H4 (cell line): ENCODE results near the gene PTH1R. TPM values are rescaled to one million over a fixed set of nuclear protein-coding genes. Genes with fewer than 3 reads are reported as not detected.
A peak's percentile ranks its signal among the peaks of the same experiment; 100 is the strongest.
"Not testable (repeated sequence)": the region's sequence is repeated elsewhere in the genome, so short reads cannot be mapped to it uniquely, and the experiment has no call there.

Source experiments
- DNase-seq: peaks from one replicate; pipeline ENCODE4 v3.0.0-alpha.2; 2015; ENCODE audit warnings: low spot score
- total RNA-seq: library from RNA; depleted of rRNA; stranded (reverse); fragments of >200 nt; shearing (Covaris generic); gene quantifications from 2 replicates; pipeline ENCODE4 v1.2.3, GENCODE V29; 2014

PTH1R gene
- total RNA-seq, 1 experiment from 2014 or later = 0.43 TPM

- DNase-seq = no peak
Observed at GRCh38 chr3:46899151-46900006, 21.9 kb downstream of the PTH1R start.

- no peak for DNase-seq
Observed at GRCh38 chr3:46900007-46900292, 22.4 kb downstream of the PTH1R start.

GRCh38 chr3:46900356-46900755 lies 22.8 kb downstream of the PTH1R start:
- no peak for DNase-seq

DNA sequence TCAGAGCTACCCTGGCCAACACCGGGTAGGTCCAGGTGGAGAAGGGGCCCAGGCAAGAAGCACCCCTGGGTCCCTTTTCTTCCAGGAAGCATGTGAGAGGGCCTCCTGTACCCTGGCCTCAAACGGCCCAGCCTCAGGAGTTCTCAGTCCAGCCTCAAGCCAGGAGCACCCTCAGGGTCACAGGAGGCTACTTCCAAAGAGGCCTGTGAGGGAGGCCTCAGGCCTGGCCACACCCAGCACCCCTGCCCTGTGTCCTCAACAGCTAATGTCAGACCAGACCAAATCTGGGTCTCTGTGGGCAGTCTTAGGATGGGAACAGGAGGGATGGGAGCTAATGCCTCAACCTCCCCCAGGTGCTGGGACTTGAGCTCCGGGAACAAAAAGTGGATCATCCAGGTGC lies 23.5 kb downstream of the PTH1R start:
- DNase-seq = no peak

DNA sequence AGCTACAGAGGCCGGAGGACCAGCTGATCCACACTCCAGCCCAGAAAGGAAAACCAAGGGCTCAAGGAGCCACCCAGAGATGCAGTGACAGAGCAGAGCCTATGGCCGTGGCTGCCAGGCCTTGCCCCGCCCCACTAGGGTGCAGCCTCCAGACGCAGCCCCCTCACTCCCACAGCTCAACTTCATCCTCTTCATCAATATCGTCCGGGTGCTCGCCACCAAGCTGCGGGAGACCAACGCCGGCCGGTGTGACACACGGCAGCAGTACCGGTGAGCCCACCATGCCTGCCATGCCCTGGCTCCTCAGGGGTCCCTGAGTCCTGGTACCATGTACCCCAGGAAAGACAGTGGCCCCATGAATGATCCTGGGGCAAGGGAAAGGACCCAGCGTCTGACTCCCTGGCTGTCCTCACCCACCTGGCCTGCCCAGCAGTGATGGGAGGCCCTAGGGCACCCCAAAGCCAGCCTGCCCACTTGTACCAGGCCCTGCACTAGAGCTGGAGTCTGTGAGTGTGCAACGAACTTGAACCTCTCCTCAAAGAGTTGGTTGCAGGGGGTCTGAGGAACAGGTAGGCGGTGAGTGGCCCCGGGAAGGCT lies 24.2 kb downstream of the PTH1R start:
- DNase-seq = no peak

DNA sequence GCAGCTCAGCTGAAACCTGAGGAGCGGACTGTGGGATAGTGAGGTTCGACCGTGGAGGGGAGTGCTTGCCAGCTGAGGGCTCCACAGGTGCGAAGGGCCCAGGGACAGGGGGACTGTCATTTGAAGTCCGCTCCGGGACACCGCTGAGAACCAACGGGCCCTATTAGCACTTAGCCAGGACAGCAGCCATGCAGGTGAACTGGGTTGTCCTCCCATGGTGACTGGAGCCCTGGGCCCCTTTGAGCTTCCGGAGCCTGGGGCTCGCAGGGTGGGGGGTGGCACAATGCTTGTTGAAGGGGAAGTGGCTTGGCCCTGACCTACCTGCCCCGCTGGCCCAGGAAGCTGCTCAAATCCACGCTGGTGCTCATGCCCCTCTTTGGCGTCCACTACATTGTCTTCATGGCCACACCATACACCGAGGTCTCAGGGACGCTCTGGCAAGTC lies 24.7 kb downstream of the PTH1R start:
- DNase-seq = no peak

GRCh38 chr3:46903341-46904302 lies 26.1 kb downstream of the PTH1R start:
- DNase-seq = peak; percentile 55

GRCh38 chr3:46904303-46905212 lies 27.0 kb downstream of the PTH1R start:
- no peak for DNase-seq

GRCh38 chr3:46905213-46905560 lies 27.7 kb downstream of the PTH1R start:
- DNase-seq = no peak

- DNase-seq = no peak
Observed at GRCh38 chr3:46905661-46906451, 28.3 kb downstream of the PTH1R start.

DNA sequence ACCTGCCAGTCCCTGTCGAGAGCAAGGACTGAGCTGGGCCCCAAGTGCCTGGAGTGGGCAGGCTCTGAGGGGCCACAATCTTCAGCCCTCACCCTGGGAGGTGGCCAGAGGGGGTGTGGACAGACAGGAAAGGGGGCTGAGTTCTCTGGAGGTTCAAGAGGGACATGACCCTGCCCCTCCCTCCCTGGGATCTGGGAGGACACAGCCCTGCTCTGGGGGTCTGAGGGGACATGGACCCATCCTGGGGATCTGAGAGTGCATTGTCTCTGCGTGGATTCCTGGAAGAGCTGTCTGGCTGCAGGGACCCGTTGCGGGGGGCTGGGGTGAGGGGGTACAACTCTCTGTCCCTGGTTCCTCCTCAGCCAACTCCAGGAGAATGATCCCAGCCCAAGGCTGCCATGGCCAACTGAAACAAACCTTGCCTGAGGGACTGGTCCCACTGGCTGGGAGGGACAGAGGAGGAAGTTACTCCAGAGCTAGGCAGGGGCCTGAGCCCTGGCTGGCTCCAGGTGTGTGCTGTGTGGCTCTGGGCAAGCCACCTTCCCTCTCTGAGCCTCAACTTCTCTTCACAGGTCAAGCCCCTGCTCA lies 29.0 kb downstream of the PTH1R start:
- no peak for DNase-seq

GRCh38 chr3:46907271-46907670 lies 29.8 kb downstream of the PTH1R start:
- DNase-seq = no peak

GRCh38 chr3:46907960-46908293 lies 30.4 kb downstream of the PTH1R start:
- DNase-seq = no peak

DNA sequence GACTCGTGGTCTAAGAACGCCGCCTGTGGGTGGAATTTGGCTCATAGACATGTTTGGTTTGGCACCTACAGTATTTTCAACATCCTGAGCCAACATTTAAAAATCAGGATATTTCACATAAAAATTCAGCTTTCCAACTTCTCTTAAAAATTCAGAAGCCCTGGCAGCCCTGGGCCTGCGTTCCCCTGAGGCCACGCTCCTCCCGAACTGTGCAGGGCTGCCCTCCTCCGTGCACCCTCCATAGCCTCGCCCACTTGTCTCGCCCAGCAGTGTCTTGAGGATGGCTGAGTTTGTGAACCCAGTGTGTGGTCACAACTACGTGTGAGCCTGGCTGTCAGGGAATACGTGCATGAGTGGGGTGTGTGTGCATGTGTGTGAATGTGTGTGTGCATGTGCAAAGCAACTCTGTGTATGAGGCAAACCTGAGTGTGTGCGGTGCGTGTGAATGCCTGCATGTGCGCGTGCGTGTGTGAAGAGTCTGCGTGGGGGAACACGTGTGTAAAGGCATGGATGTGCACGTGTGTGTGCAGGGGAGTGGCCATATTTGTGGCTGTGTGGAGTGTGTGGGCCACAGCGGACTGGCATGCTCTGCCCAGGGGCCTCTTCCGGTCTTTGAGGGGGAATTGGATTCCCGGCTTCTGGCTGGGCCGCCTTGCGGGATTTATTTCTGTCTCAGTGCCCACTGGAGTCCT lies 30.9 kb downstream of the PTH1R start:
- DNase-seq = no peak

DNA sequence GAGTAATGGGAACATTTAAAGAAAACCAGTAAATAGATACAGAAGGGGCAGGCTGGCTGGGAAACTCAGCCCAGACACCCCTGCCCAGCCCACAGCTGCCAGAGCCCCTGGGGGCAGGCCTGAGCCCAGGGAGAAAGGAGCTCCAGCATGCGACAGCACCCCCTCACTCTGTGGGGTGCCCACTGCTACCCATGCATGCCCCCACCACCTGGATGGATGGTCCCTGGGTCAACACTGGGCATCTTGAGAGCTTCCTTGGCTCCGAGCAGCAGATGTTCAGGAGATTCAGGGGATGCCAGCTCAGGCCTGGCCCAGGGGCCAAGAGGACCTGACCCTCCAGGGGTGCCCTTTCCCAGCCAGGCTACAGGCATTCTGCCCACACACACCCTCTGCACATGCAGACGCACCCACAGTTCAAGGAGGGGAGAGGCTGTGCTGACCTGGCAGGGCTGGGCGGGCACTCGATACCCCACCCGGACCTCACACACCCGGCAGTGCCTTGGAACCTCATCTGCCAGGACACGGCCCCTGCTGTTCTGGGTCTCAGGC lies 31.5 kb downstream of the PTH1R start:
- DNase-seq = no peak

DNA sequence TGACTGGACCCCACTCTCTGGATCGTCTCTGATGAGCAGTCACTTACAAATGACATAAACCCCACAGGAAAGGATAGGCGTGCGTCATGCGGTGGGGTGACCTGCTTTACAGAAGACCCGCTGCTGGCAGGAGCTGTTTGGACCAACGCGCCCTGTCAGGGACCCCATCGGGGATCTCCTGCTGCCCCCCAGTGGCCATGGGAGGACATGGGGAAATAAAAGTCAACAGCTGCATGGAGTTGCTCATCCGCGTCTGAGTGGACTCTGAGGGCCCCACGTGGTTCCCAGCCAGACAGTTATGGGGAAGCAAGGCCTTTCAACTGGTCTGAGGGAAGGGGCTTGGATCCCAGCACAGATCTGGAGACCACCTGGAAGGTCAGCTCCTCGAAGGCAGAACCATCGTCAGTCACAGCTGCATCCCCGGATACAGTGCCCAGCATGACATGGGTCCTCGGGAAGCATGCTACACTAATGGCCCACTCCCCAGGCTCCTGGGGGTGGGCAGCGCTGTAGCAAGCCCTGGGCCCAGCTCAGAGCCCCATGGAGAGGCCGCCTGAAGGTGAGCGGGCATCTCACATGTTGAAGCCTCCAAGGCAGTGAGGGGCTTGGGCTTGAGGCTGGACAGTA lies 32.1 kb downstream of the PTH1R start:
- peak; percentile 58 for DNase-seq

GRCh38 chr3:46910166-46910760 lies 32.7 kb downstream of the PTH1R start:
- DNase-seq = no peak

- DNase-seq = not testable (repeated sequence)
Observed at GRCh38 chr3:46910914-46911313, 33.4 kb downstream of the PTH1R start.

- no peak for DNase-seq
Observed at GRCh38 chr3:46912986-46913385, 35.5 kb downstream of the PTH1R start.
